ENCODE measurements around the gene MACROD1.

MACROD1 gene

GRCh38 chr11:64055077-64055476 lies 110.8 kb downstream of the MACROD1 start:
- TF ChIP-seq, protein P1, sequence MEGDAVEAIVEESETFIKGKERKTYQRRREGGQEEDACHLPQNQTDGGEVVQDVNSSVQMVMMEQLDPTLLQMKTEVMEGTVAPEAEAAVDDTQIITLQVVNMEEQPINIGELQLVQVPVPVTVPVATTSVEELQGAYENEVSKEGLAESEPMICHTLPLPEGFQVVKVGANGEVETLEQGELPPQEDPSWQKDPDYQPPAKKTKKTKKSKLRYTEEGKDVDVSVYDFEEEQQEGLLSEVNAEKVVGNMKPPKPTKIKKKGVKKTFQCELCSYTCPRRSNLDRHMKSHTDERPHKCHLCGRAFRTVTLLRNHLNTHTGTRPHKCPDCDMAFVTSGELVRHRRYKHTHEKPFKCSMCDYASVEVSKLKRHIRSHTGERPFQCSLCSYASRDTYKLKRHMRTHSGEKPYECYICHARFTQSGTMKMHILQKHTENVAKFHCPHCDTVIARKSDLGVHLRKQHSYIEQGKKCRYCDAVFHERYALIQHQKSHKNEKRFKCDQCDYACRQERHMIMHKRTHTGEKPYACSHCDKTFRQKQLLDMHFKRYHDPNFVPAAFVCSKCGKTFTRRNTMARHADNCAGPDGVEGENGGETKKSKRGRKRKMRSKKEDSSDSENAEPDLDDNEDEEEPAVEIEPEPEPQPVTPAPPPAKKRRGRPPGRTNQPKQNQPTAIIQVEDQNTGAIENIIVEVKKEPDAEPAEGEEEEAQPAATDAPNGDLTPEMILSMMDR (conservative IDR thresholded peaks at IDR 0.05; ENCODE audit: low read depth, low read length), result no peak
- no peak overlapping the region for H3K4me3 ChIP-seq (ENCODE audit: low read depth, low read length)
- DNase-seq (ENCODE audit: low read depth), result no peak

GRCh38 chr11:64053699-64054098 lies 112.2 kb downstream of the MACROD1 start:
- TF ChIP-seq, protein P1 (conservative IDR thresholded peaks at IDR 0.05; ENCODE audit: low read depth, low read length), result no peak
- DNase-seq (ENCODE audit: low read depth), result peak; percentile 41
- H3K4me3 ChIP-seq (ENCODE audit: low read depth, low read length), result no peak overlapping the region

GRCh38 chr11:64052938-64053622 lies 112.8 kb downstream of the MACROD1 start:
- DNase-seq (ENCODE audit: low read depth), result no peak
- TF ChIP-seq, protein P1 (conservative IDR thresholded peaks at IDR 0.05; ENCODE audit: low read depth, low read length), result no peak
- H3K4me3 ChIP-seq (ENCODE audit: low read depth, low read length), result no peak overlapping the region

GRCh38 chr11:64052436-64052835 lies 113.5 kb downstream of the MACROD1 start:
- H3K4me3 ChIP-seq (ENCODE audit: low read depth, low read length), result no peak overlapping the region
- no peak for DNase-seq (ENCODE audit: low read depth)
- TF ChIP-seq, protein P1 (conservative IDR thresholded peaks at IDR 0.05; ENCODE audit: low read depth, low read length), result no peak

DNA sequence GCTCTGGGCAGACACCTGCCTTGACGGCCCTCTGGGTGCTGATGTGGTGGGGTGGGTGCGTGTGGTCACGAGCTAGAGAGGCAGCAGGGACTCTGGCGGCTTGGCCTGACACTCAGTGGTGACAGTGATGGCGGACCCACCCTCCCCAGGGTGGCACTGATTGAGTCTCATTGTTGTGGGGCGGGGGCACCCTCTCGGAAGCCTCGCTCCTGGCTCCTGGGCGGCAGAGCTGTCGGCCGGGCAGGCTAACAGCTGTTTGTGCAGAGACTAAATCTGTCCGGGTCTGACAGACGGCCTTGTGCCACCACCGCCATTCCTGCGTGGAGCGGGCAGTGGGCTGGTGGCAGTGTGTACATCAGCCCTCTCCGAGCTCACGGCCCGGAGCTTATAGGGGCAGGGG lies 114.6 kb downstream of the MACROD1 start:
- no peak for DNase-seq (ENCODE audit: low read depth)
- H3K4me3 ChIP-seq (ENCODE audit: low read depth, low read length), result no peak overlapping the region
- TF ChIP-seq, protein P1 (conservative IDR thresholded peaks at IDR 0.05; ENCODE audit: low read depth, low read length), result no peak

- DNase-seq (ENCODE audit: low read depth), result no peak
- no peak overlapping the region for H3K4me3 ChIP-seq (ENCODE audit: low read depth, low read length)
- TF ChIP-seq, protein P1 (conservative IDR thresholded peaks at IDR 0.05; ENCODE audit: low read depth, low read length), result no peak
Measured at GRCh38 chr11:64049509-64049908, 116.4 kb downstream of the MACROD1 start.

Measured in choroid plexus epithelial cell (primary cell).